Measurements from ENCODE around the gene POU3F1. TPM values are rescaled to one million over a fixed set of nuclear protein-coding genes. Genes with fewer than 3 reads are reported as not detected.

POU3F1 gene
- total and polyA plus RNA-seq, 2 of the 4 experiments (the other 2 are of a cell fraction): not detected

DNA sequence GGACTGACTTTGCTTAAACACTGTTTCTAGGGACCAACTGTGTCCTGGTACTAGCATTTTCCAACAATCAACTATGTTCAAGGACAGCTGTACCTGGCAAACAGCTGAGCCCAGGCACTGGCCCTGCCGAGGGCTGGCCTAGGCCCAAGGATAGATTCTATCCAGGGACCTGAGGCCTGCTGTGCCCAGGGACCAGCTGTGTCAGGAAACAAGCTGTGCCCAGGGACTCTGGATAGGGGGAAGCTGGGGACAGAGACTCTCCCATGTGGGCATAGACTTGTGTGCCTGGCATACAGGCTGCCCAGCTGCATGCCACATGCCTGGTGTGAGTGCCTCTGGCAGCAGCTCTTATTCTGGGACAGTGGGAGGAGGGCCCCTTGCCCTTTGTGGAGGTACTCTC is 38.1 kb upstream of the POU3F1 start:
- Histone ChIP-seq H4K20me1 (ENCODE audit: insufficient read depth, low read length) (no peaks in the 10 kb centered on the region; the same call in 1 of the 2 replicates), H3K4me1 (ENCODE audit: control insufficient read depth, insufficient read depth, low read length) (no peaks in the 10 kb centered on the region), H2AK5ac (ENCODE audit: low read depth, low read length) (no peak overlapping the region), H3K27ac (ENCODE audit: insufficient read depth, low read length) (no peak overlapping the region), H3K36me3 (ENCODE audit: control insufficient read depth, insufficient read depth, low read length) (no peaks in the 10 kb centered on the region), H3K14ac (replicated peaks; ENCODE audit: low read depth, low read length) (no peak overlapping the region), H3K9ac (ENCODE audit: low read depth, low read length) (no peak overlapping the region), H3K79me1 (ENCODE audit: low read depth in 1 of 2, low read length in 2 of 2) (no peaks in the 10 kb centered on the region), H3K27me3 (ENCODE audit: control insufficient read depth, insufficient read depth, low read length) (peaks cover 4% of the 10 kb centered on the region; the same call in 1 of the 2 replicates), H3K23ac (ENCODE audit: low read depth, low read length) (no peak overlapping the region), H4K8ac (ENCODE audit: low read depth in 2 of 2, low read length in 2 of 2) (no peak overlapping the region), H4K91ac (ENCODE audit: insufficient read depth, low read depth, low read length) (no peak overlapping the region), H2BK15ac (ENCODE audit: low read depth, low read length) (no peak overlapping the region), H3K56ac (ENCODE audit: extremely low read depth, insufficient read depth, low read length) (no peak overlapping the region), H3K9me3 (ENCODE audit: control insufficient read depth, insufficient read depth, low read length) (no peaks in the 10 kb centered on the region), H2AFZ (replicated peaks; ENCODE audit: low read length, poor library complexity) (no peak overlapping the region), H2AK9ac (replicated peaks; ENCODE audit: low read depth, low read length, poor library complexity) (no peak overlapping the region), H3K4ac (ENCODE audit: low read depth, low read length) (no peak overlapping the region), H2BK5ac (ENCODE audit: low read depth, low read length, poor library complexity, severe bottlenecking) (no peak overlapping the region), H3K4me3 (ENCODE audit: insufficient read depth, low read depth, low read length) (no peak overlapping the region), H4K5ac (ENCODE audit: low read depth, low read length) (no peak overlapping the region), H3K4me2 (ENCODE audit: low read depth, low read length) (no peak overlapping the region), H3K9me1 (ENCODE audit: insufficient read depth, low read length) (no peaks in the 10 kb centered on the region), H2BK20ac (ENCODE audit: low read depth, low read length) (no peak overlapping the region), H2BK120ac (ENCODE audit: low read depth, low read length) (no peak overlapping the region), H3K18ac (ENCODE audit: low read depth, low read length) (no peak overlapping the region)
- POLR2A ChIA-PET (ENCODE audit: unreplicated experiment): no interaction called here
- no peak for ATAC-seq (ENCODE audit: low read depth)
- CTCF ChIA-PET: no interaction called here
- in situ Hi-C loops (cut with MboI; ENCODE audit: low sequenced_read_pairs): no loop called here
- no peak for DNase-seq
- no TSS peak for BruUV-seq (replicated peaks)
- no CpG with 5 or more reads among the region's 1 CpG for WGBS, 2 experiments (ENCODE audit: extremely low coverage in 2 of 2, insufficient read length in 1 of 2)
- dilution Hi-C loops (cut with HindIII; ENCODE audit: low sequenced_read_pairs, unreplicated experiment): no loop called here
- intact Hi-C loops (cut with micrococcal nuclease): no loop called here
- TF ChIP-seq, protein P1, sequence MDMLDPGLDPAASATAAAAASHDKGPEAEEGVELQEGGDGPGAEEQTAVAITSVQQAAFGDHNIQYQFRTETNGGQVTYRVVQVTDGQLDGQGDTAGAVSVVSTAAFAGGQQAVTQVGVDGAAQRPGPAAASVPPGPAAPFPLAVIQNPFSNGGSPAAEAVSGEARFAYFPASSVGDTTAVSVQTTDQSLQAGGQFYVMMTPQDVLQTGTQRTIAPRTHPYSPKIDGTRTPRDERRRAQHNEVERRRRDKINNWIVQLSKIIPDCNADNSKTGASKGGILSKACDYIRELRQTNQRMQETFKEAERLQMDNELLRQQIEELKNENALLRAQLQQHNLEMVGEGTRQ (IDR thresholded peaks at IDR 0.05; ENCODE audit: low read depth, low read length): no peak
- no peak for TF ChIP-seq RFX5 (IDR thresholded peaks at IDR 0.05; ENCODE audit: low read depth, low read length)
- TF ChIP-seq, protein P2, sequence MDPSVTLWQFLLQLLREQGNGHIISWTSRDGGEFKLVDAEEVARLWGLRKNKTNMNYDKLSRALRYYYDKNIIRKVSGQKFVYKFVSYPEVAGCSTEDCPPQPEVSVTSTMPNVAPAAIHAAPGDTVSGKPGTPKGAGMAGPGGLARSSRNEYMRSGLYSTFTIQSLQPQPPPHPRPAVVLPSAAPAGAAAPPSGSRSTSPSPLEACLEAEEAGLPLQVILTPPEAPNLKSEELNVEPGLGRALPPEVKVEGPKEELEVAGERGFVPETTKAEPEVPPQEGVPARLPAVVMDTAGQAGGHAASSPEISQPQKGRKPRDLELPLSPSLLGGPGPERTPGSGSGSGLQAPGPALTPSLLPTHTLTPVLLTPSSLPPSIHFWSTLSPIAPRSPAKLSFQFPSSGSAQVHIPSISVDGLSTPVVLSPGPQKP (IDR thresholded peaks at IDR 0.05; ENCODE audit: borderline replicate concordance, low read depth, low read length): no peak
- TF ChIP-seq CHD1 (IDR thresholded peaks at IDR 0.05; ENCODE audit: low read depth, low read length): no peak
- TF ChIP-seq BHLHE40 (IDR thresholded peaks at IDR 0.05; ENCODE audit: low read depth, low read length): no peak
- TF ChIP-seq MAZ (IDR thresholded peaks at IDR 0.05; ENCODE audit: borderline replicate concordance, low read depth, low read length): no peak
- no peak for TF ChIP-seq NFE2L2 (IDR thresholded peaks at IDR 0.05; ENCODE audit: low read depth, low read length)
- no peak for TF ChIP-seq CEBPB (IDR thresholded peaks at IDR 0.05; ENCODE audit: low read depth, low read length)
- no peak for TF ChIP-seq SMC3 (IDR thresholded peaks at IDR 0.05; ENCODE audit: low read depth, low read length)
